GM18951 (cell line): ENCODE measurements around the gene ZNF101.

Experiments used
- POLR2A ChIP-seq: IDR thresholded peaks from 4 replicates; pipeline ENCODE4 v1.6.1; 2011; ENCODE audit warnings: mild to moderate bottlenecking; ENCODE audit not compliant: insufficient read length, insufficient read depth; ENCODE audit errors: extremely low read depth
- in situ Hi-C: fragments of 300-500 bp; cut with MboI; formaldehyde crosslinking; loops from one replicate; pipeline ENCODE4 v1.12.0; 2022; ENCODE audit warnings: low sequenced_read_pairs, mixed read lengths, inconsistent platforms; ENCODE audit not compliant: unreplicated experiment

Gene ZNF101

DNA sequence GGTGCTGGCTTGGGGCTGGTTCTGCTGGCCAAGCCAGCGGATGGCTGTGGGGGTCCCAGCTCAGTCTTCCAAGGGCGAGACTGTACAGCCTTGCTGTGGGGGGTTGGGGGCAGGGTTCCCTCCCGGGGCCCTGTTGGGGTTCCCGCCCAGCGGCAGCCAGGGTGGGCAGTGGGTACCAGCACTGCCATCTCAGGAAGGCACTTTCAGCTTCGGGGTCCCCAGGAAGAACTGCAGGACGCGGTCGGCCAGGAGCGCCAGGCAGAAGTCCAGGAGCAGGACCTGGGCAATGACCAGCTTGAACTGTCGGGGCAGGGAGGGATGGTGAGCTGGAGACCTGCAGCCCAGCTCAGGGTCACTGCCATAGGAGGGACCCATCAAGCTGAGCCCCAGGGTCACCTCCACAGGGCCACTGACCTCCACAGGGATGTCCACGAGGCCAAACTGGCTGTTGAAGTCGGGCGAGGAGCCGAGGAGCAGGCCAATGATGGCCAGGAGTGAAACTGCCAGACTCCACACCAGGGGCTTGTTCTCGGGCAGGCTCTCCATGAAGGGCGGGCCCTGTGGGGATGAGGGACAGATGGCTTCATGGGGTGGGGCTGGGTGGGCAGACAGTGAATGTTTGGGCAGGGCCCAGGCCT lies 23.3 kb upstream of the ZNF101 start:
- in situ Hi-C loops, result loop anchor here (25.0 kb wide), 1 partner anchor 283 kb away; no protein-coding TSS in a partner anchor

GRCh38 chr19:19647037-19647835 lies 21.4 kb upstream of the ZNF101 start:
- in situ Hi-C loops, result loop anchor here (25.0 kb wide), 1 partner anchor 285 kb away; no protein-coding TSS in a partner anchor
- no peak for TF ChIP-seq POLR2A

More for the DNA sequence above, 23.3 kb upstream of the ZNF101 start:
- TF ChIP-seq POLR2A, result no peak

DNA sequence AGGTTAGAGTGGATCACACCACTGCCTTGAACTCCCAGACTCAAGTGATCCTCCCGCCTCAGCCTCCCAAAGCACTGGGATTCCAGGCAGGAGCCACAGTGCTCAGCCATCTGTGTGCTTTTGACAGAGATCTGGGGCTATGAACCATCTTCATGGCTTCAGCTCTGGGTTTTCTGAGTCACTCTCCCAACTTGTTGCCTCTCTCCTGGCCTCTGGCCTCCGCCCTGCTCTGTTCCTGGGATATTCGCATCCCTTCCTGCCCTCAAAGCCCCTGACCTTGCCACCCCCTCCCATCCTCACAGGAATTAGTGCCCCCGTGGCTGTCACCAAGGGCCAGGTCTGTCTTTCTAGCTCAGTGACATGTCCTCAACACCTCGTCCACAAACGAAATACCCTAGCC lies 19.5 kb upstream of the ZNF101 start:
- in situ Hi-C loops, result loop anchor here (25.0 kb wide), 1 partner anchor 287 kb away; no protein-coding TSS in a partner anchor
- TF ChIP-seq POLR2A, result no peak

- in situ Hi-C loops, result loop anchor here (25.0 kb wide), 1 partner anchor 287 kb away; no protein-coding TSS in a partner anchor
- TF ChIP-seq POLR2A, result no peak
These were observed 19.1 kb upstream of the ZNF101 start for GRCh38 chr19:19649580-19649995.

GRCh38 chr19:19650331-19650730 lies 18.3 kb upstream of the ZNF101 start:
- in situ Hi-C loops, result no loop called here
- peak; percentile 17 for TF ChIP-seq POLR2A

GRCh38 chr19:19651076-19651475 lies 17.6 kb upstream of the ZNF101 start:
- in situ Hi-C loops, result no loop called here
- peak; percentile 14 for TF ChIP-seq POLR2A

- TF ChIP-seq POLR2A, result no peak
- in situ Hi-C loops, result no loop called here
These were observed 15.9 kb upstream of the ZNF101 start for GRCh38 chr19:19652482-19653295.

GRCh38 chr19:19653597-19654147 lies 15.0 kb upstream of the ZNF101 start:
- in situ Hi-C loops, result no loop called here

GRCh38 chr19:19654441-19654840 lies 14.2 kb upstream of the ZNF101 start:
- no peak for TF ChIP-seq POLR2A
- in situ Hi-C loops, result no loop called here

More at GRCh38 chr19:19653597-19654147, 15.0 kb upstream of the ZNF101 start:
- TF ChIP-seq POLR2A, result no peak

DNA sequence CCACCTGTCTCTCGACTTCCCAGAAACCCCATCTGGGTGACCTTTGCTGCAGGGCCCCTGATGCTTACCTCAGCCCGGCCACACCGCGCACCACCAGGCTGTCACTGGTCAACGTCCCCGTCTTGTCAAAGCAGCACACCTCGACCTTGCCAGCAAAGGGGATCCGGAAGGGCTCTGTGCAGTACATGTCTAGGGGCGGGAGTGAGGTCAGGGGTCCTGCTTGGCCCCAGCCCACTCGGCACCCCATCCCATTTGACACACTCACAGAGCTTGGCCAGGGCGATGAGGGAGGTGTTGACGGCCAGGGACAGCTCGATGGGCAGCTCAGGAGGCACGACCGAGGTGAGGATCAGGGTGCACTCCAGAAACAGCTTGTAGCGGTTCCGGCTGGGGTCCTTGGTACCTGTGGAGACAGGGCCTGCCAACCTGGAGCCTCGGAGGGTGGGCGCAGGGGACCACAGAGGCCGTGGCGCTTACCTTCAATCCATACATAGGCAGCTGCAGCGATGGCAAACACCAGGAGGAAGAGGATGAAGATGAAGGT lies 13.5 kb upstream of the ZNF101 start:
- no peak for TF ChIP-seq POLR2A
- in situ Hi-C loops, result no loop called here

DNA sequence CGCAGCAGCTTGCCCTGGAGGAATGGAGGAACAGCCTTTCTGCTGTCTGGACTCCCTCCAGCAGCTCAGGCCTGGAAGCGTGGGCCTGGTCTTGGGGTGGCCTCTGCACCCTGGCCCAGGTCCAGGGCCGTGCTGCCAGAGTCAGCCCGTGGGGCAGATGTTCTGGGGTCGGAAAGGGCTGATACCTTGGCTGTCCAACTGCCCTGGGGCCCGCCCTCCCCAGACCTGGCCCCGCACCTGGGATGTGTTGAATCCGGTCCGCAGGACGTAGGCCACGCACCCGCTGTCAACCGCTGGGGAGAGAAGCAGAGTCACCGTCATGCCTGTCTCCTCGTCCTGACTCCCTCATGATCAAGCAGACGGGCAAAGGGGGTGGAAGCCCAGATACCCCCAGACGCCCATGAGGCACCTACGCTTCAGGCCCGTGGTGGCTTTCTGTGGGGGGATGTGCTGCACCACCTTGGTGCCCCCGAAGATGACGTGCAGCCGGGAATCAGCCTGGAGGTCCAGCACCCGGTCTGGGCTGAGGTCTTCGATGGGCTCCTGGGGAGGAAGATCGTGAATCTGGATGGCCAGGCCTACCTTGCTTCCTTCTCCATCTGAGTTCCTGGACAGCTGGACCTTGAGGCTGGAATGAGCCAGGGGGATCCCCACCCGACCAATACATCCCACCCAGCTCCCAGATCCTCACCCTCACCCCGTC lies 12.8 kb upstream of the ZNF101 start:
- in situ Hi-C loops, result no loop called here
- TF ChIP-seq POLR2A, result no peak
